Frontal cortex (tissue), 4 donors: ENCODE data around the gene CXCL5. TPM values are rescaled to one million over a fixed set of nuclear protein-coding genes. Genes with fewer than 3 reads are reported as not detected.

ENCODE experiments used
- DNase-seq, 2 donors: peaks; one replicate each; pipeline ENCODE4 v3.0.0; 2012; ENCODE audit warnings: low spot score in 2 of 2
- FAIRE-seq: peaks from 2 replicates; lab custom pipeline; 2012; peaks lifted over from hg19 to GRCh38; lab: Jason Lieb, UNC
- total RNA-seq: library from RNA; depleted of rRNA; stranded (reverse); fragments of >200 nt; gene quantifications from one replicate; pipeline ENCODE4 v1.2.3, GENCODE V29; 2014
- donor health status: control.
- donor health status: control.
- donor health status: control.

Gene CXCL5
- total RNA-seq, result not detected

- no peak for FAIRE-seq
- DNase-seq, result no peak
These were observed at the start of gene CXCL5 for GRCh38 chr4:73998040-73999011. CXCL5 (minus strand) TSS chr4:73998677; CDS start chr4:73998581, 96 bp downstream.

- FAIRE-seq (no peak), DNase-seq (no peak)
These were observed 48.7 kb upstream of the CXCL5 start for GRCh38 chr4:74047152-74047551.

- FAIRE-seq (no peak), DNase-seq (no peak)
These were observed 47.3 kb upstream of the CXCL5 start for GRCh38 chr4:74045772-74046171.

- FAIRE-seq (no peak), DNase-seq (no peak)
These were observed 46.8 kb upstream of the CXCL5 start for GRCh38 chr4:74045247-74045646.

GRCh38 chr4:74044677-74045076 lies 46.2 kb upstream of the CXCL5 start:
- FAIRE-seq (no peak), DNase-seq (no peak)

DNA sequence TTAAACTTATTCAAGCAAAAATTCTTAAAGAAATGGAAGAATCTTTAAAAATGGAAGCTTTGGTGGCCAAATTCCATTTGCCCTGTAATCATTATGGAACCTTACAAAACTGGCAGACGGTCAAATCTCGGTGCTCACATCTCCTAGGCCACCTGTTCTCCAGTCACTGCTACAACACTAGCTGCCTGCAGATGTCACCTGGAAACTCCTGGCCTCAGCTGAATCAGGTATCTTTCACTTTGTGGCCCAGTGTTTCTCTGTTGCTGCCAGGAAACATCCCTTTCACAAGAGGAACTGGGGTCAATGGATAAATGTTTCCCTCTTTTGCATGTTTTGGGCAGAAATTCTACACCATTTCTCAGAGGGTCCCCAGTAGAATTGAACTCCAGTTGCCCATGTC lies 44.2 kb upstream of the CXCL5 start:
- FAIRE-seq, result no peak

GRCh38 chr4:74041418-74041817 lies 42.9 kb upstream of the CXCL5 start:
- FAIRE-seq (no peak), DNase-seq (no peak)

More for the DNA sequence above, 44.2 kb upstream of the CXCL5 start:
- no peak for DNase-seq

DNA sequence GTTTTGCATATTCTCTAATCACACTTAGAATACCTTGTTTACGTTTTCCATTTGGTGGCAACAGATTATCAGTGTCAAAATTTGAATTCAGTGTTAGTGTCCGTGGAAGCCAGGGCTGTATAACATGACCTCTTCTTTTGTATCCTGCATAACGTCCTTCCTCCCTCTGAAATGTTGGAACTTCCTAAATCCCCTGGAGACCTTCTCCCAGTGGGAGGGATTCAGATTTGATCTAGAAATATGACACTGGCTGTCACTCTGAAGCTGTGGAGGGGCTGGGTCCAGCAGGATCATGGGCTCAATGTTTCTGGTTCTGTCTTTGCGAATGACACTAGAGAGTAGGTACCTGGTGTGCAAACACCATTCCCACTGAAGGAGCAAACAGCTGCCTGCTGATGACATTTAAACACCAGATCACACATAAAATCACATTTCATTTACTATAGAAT lies 40.9 kb upstream of the CXCL5 start:
- DNase-seq (peak in 1 of 2 donors; percentile 6), FAIRE-seq (no peak)

DNA sequence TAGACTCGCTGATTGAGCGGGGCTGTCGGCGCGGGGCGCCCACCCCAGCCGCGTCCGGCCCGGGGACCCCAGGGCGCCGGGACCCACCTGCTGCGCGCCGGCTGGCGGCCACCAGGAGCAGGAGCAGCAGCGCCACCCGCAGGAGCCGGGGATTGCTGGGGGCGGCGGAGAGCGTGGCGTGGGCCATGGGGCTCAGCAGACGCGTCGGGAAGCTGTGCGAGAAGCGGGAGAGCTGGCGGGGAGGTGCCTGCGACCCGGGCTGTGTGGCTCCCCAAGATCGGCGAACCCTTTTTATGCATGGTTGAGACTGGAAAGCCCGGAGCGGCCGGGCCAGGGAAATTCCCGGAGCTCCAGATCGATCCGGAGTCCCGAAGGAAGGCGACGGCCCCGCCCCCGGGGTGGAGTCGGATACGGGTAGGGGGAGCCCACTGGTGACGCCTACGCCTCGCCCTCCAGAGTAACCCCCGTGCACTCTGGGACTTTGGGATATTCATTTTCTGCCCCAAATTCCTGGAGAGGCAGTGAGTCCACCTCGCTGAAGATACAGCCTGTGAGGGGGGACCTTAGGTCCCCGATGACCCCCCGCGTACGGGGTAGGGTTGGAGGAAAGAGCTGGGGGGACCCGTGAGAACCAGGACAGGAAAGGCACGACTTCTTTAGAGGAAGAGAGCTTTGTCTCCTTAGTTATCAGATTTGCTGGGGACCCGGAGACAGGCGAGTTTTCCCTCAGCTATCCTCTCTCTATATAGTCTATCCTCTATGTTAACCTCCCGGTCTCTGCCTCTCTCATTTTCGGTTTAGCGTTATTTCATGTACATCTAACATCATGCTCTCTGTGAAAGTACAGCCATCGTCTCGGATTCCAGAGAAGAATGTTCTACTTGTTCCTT lies 40.2 kb upstream of the CXCL5 start, which contains the start of gene CXCL3:
Gene CXCL3 (minus strand): TSS at position 265 of the 890 bp plus-strand sequence. CDS start 78 bp downstream, at position 187.
- FAIRE-seq (no peak), DNase-seq (peak in 1 of 2 donors; percentile 40)

DNA sequence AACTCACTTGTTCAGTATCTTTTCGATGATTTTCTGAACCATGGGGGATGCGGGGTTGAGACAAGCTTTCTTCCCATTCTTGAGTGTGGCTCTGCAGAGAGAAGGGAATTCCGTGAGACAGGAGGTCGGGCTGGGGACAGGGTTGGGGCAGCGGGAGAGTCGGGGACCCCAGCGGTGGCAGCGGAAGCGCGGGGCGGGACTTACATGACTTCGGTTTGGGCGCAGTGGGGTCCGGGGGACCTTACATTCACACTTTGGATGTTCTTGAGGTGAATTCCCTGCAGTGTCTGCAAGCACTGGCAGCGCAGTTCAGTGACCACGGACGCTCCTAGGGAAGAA lies 39.6 kb upstream of the CXCL5 start:
- no peak for DNase-seq
- no peak for FAIRE-seq

DNA sequence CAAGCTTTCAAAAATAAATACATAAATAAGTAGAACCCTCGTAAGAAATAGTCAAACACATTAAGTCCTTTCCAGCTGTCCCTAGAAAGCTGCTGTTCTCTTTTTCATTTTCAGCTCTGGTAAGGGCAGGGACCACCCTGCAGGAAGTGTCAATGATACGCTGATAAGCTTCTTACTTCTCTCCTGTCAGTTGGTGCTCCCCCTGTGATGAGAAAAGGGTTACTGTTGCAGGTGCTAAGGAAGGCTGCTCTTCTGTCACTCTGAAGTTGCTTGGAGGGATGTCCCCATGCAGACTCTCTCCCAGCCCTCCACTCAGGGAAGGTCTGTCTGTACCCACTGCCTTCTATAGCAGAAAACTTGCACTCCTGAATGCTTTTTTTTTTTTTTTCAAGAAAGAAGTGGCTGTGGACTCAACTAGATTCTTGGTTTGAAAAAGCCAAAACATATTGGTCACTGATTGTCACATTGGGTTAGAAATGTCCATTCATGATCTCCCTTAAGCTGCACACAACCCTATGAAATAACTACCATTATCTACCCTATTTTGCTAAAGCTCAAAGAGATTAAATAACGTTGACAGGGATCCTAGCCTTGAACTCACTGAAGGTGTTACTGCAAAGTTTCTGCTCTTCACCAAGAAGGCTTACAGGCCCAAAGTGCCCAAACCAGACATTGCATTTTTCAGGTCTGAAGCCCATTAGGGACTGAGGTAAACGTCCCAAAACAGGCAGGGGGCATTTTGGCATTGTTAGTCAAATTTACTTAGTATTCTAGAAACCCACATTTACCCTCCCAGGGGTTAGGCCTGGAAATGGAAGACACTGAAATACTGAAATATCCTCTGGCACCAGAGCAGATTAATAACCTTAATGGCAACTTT lies 38.8 kb upstream of the CXCL5 start:
- DNase-seq (no peak), FAIRE-seq (no peak)

- DNase-seq (no peak), FAIRE-seq (no peak)
These were observed 35.3 kb upstream of the CXCL5 start for GRCh38 chr4:74033739-74034138.

GRCh38 chr4:74032064-74032463 lies 33.6 kb upstream of the CXCL5 start:
- FAIRE-seq, result no peak
- no peak for DNase-seq

GRCh38 chr4:74031576-74031975 lies 33.1 kb upstream of the CXCL5 start:
- FAIRE-seq (no peak), DNase-seq (no peak)

GRCh38 chr4:74030285-74030684 lies 31.8 kb upstream of the CXCL5 start:
- DNase-seq, result no peak
- FAIRE-seq, result no peak

DNA sequence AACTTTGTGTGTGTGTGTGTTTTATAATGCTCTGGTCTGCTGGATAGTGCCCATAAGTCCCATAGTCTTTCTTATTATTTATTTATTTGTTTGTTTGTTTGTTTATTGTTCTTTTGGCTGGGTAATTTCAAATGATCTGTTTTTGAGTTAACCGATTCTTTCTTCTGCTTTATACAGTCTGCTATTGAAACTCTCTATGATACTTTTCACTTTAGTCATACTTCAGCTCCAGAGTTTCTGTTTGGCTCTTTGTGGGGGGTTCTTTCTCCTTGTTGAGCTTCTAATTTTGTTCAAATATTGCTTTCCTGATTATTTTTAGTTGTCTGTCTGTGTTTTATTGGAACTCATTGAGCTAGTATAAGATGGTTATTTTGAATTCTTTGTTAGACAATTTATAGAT lies 30.0 kb upstream of the CXCL5 start:
- FAIRE-seq (no peak), DNase-seq (no peak)

GRCh38 chr4:74023709-74024108 lies 25.2 kb upstream of the CXCL5 start:
- DNase-seq (no peak), FAIRE-seq (no peak)

GRCh38 chr4:74021601-74022000 lies 23.1 kb upstream of the CXCL5 start:
- FAIRE-seq, result no peak
- no peak for DNase-seq

GRCh38 chr4:74018771-74019170 lies 20.3 kb upstream of the CXCL5 start:
- DNase-seq (no peak), FAIRE-seq (no peak)

DNA sequence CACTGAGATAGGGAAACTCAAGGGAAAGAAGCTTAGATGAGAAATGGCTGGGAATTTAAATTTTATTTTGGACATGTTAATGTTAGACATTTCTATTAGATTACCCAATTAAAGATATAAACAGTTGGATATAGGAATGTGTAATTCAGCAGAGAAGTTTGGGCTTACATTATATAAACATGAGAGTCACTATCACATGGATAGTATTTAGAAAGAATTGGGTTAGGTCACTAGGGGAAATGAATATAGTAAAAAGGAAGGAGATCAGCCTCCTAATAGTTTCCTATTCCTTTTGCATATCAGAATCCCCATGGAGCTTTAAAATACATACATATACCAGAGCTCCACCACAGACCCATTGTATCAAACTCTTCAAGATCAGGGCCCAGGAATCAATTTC lies 19.6 kb upstream of the CXCL5 start:
- no peak for DNase-seq
- FAIRE-seq, result no peak
